CD4-positive, alpha-beta memory T cell (primary cell): ENCODE results near the gene STMP1. TPM values are rescaled to one million over a fixed set of nuclear protein-coding genes. Genes with fewer than 3 reads are reported as not detected.

Experiments used
- CTCF ChIA-PET: fragments of 350-600 bp; sonication (Branson Sonifier 250); formaldehyde crosslinking; loops from one replicate; lab custom pipeline; 2021; ENCODE audit warnings: inconsistent platforms; ENCODE audit not compliant: partially characterized antibody; lab: Charles Lee
- POLR2A ChIA-PET: fragments of 350-600 bp; sonication (Branson Sonifier 250); formaldehyde crosslinking; loops from one replicate; lab custom pipeline; 2021; ENCODE audit not compliant: partially characterized antibody; lab: Charles Lee
- DNase-seq, 5 donors: peaks; one replicate each; pipeline versions ENCODE4 v3.0.0 to v3.0.0-alpha.2; 2020 to 2022; ENCODE audit warnings: mixed read lengths in 1 of 5
- H3K27ac ChIP-seq: one replicate; pipeline ENCODE4 v1.7.0; 2013; ENCODE audit warnings: low read depth, low read length
- H3K27me3 ChIP-seq: 2 replicates; pipeline ENCODE4 v1.7.0; 2013; ENCODE audit warnings: mild to moderate bottlenecking, low read length, moderate library complexity; ENCODE audit not compliant: insufficient read depth
- H3K36me3 ChIP-seq: 2 replicates; pipeline ENCODE4 v1.7.0; 2013; ENCODE audit warnings: mild to moderate bottlenecking, low read length, moderate library complexity; ENCODE audit not compliant: insufficient read depth
- H3K4me1 ChIP-seq: 2 replicates; pipeline ENCODE4 v1.7.0; 2013; ENCODE audit warnings: mild to moderate bottlenecking, low read length, moderate library complexity; ENCODE audit not compliant: insufficient read depth
- H3K4me3 ChIP-seq, 2 donors: one replicate each; pipeline ENCODE4 v1.7.0; 2013; ENCODE audit warnings: low read length in 2 of 2, mild to moderate bottlenecking in 1 of 2
- H3K9me3 ChIP-seq, 2 donors: one replicate each; pipeline ENCODE4 v1.7.0; 2013; ENCODE audit warnings: low read length in 2 of 2, control low read depth in 1 of 2; ENCODE audit not compliant: control insufficient read depth in 1 of 2
- H3K27ac Mint-ChIP-seq, 7 donors: one replicate each; pipeline ENCODE4 v1.8.0; 2020 to 2021; ENCODE audit warnings: mixed read lengths in 7 of 7, mild to moderate bottlenecking in 6 of 7, inconsistent platforms in 3 of 7, moderate library complexity in 3 of 7
- H3K27me3 Mint-ChIP-seq, 2 donors: one replicate each; pipeline ENCODE4 v1.8.0; 2020 to 2021; ENCODE audit warnings: mixed read lengths in 2 of 2
- H3K36me3 Mint-ChIP-seq, 2 donors: one replicate each; pipeline ENCODE4 v1.8.0; 2020 to 2021; ENCODE audit warnings: mixed read lengths in 2 of 2, inconsistent platforms in 1 of 2, mild to moderate bottlenecking in 1 of 2
- H3K4me1 Mint-ChIP-seq, 4 donors: one replicate each; pipeline ENCODE4 v1.8.0; 2020 to 2021; ENCODE audit warnings: mixed read lengths in 4 of 4, mild to moderate bottlenecking in 1 of 4
- H3K4me3 Mint-ChIP-seq, 8 donors: one replicate each; pipeline ENCODE4 v1.8.0; 2020 to 2021; ENCODE audit warnings: mixed read lengths in 8 of 8, mild to moderate bottlenecking in 7 of 8, moderate library complexity in 6 of 8, inconsistent platforms in 3 of 8
- H3K9me3 Mint-ChIP-seq, 8 donors: one replicate each; pipeline ENCODE4 v1.8.0; 2020 to 2021; ENCODE audit warnings: mixed read lengths in 8 of 8, mild to moderate bottlenecking in 5 of 8, inconsistent platforms in 3 of 8, moderate library complexity in 1 of 8
- intact Hi-C: fragments of 100-400 bp; cut with micrococcal nuclease; formaldehyde crosslinking; loops from one replicate; pipeline ENCODE4 v1.15.1; 2023
- polyA plus RNA-seq, 2 donors: library from polyadenylated mRNA; unstranded; fragments of 300-500 nt; fragmentation: Illumina TruSeq; gene quantifications; one replicate each; pipeline ENCODE4 v1.2.3, GENCODE V29; 2021
- total RNA-seq, 2 experiments: library from RNA; stranded (reverse); gene quantifications; one replicate each; pipeline ENCODE4 v1.2.3, GENCODE V29; 2021

The STMP1 gene
- total RNA-seq: 10 to 100 TPM; 29.5 to 29.7 TPM
- polyA plus RNA-seq: 10 to 100 TPM; 44.3 to 59.2 TPM

DNA sequence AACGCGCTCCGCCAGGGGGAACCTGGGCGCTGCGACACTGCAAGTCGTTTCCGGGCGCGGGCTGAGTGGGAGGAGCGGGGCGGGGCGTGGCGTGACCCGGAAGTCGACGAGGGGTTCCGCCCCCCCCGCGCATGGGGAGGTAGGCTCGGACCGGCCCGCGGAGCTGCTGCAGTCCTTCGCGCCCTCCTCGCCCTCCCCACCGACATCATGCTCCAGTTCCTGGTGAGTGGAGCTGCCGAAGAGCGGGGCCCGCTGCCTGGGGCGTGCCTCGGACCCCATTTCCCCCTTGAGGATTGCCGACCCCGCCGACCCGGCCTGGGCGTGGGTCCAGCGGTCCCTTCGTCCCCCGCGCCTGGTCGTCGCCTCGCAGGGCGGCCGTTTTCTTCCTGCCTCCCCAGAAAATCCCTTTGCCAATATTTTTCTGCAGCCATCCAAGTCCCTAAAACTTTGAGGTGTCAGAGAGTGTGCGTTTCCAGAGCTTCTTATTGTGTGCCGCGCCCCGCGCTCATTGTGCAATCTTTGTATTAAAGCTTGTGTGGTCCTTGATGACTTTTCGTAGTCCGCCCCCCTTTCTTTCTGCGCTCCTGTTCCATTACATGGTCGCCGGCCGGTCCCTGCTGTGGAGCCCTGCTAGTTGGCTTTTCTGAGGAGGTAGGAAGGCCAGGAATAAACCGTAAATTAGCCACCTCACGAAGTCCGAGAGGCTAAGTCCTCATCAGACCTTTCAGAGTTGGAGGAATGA, at the start of gene STMP1:
Gene STMP1 (plus strand): TSS at position 142 of the 742 bp plus-strand sequence.
- H3K36me3 Mint-ChIP-seq: peaks cover 0 to 5% of the 10 kb centered on the region in 2 donors
- Histone ChIP-seq H3K27me3 (no peaks in the 10 kb centered on the region), H3K4me1 (peaks cover 30% of the 10 kb centered on the region), H3K27ac (peak within 1 kb of the TSS; percentile 76), H3K9me3 (no peaks in the 10 kb centered on the region), H3K36me3 (no peaks in the 10 kb centered on the region), H3K4me3 (peak within 1 kb of the TSS; percentile 86 to 98)
- no peaks in the 10 kb centered on the region for H3K27me3 Mint-ChIP-seq
- DNase-seq: peak; percentile 92 to 94 (median 93)
- CTCF ChIA-PET: interaction anchor here (0.8 to 5.7 kb wide), 11 partner anchors 9 to 723 kb away, joined by 3 to 57 read pairs (median 3); partner anchors contain the start of gene MTPN
- intact Hi-C loops: loop anchor here (1.0 to 5.0 kb wide), 7 partner anchors 105 to 1346 kb away; partner anchors contain the start of genes CNOT4, MTPN, NUP205 and SLC35B4
- peak within 1 kb of the TSS; percentile 91 to 98 (median 96) for H3K4me3 Mint-ChIP-seq
- peak within 1 kb of the TSS; percentile 83 to 98 (median 95) for H3K27ac Mint-ChIP-seq
- peaks cover 25 to 52% (median 38%) of the 10 kb centered on the region in 4 donors for H3K4me1 Mint-ChIP-seq
- peaks cover 0 to 2% (median 0%) of the 10 kb centered on the region in 8 donors for H3K9me3 Mint-ChIP-seq
- POLR2A ChIA-PET: interaction anchor here (0.6 to 1.9 kb wide), 10 partner anchors 8 to 1016 kb away, joined by 3 to 8 read pairs (median 4); partner anchors contain the start of genes BPGM, MTPN and NUP205

- Histone ChIP-seq H3K4me3 (no peak overlapping the region), H3K27ac (no peak overlapping the region), H3K4me1 (no peaks in the 10 kb centered on the region), H3K27me3 (no peaks in the 10 kb centered on the region), H3K36me3 (peaks cover 38% of the 10 kb centered on the region), H3K9me3 (no peaks in the 10 kb centered on the region)
- no peak overlapping the region for H3K4me3 Mint-ChIP-seq
- H3K27ac Mint-ChIP-seq: no peak overlapping the region
- H3K36me3 Mint-ChIP-seq: peaks cover 25 to 64% of the 10 kb centered on the region in 2 donors
- peaks cover 0 to 2% (median 0%) of the 10 kb centered on the region in 8 donors for H3K9me3 Mint-ChIP-seq
- no peaks in the 10 kb centered on the region for H3K4me1 Mint-ChIP-seq
- intact Hi-C loops: no loop called here
- H3K27me3 Mint-ChIP-seq: no peaks in the 10 kb centered on the region
- DNase-seq: no peak
- ChIA-PET POLR2A (no interaction called here), CTCF (interaction anchor here (0.9 kb wide), 1 partner anchor 9 kb away, joined by 3 read pairs; no protein-coding TSS in a partner anchor)
Observed at GRCh38 chr7:135616136-135616535, 46.2 kb upstream of the STMP1 start.

GRCh38 chr7:135617781-135618180, 44.5 kb upstream of the STMP1 start:
- H3K4me1 Mint-ChIP-seq: no peaks in the 10 kb centered on the region
- CTCF ChIA-PET: no interaction called here
- intact Hi-C loops: no loop called here

GRCh38 chr7:135618510-135618909, 43.8 kb upstream of the STMP1 start:
- Mint-ChIP-seq H3K4me1 (no peaks in the 10 kb centered on the region), H3K36me3 (peaks cover 28 to 61% of the 10 kb centered on the region in 2 donors), H3K27ac (no peak overlapping the region), H3K9me3 (peaks cover 0 to 2% (median 0%) of the 10 kb centered on the region in 8 donors), H3K4me3 (no peak overlapping the region), H3K27me3 (no peaks in the 10 kb centered on the region)
- intact Hi-C loops: no loop called here
- Histone ChIP-seq H3K36me3 (peaks cover 43% of the 10 kb centered on the region), H3K9me3 (no peaks in the 10 kb centered on the region), H3K27me3 (no peaks in the 10 kb centered on the region), H3K4me1 (no peaks in the 10 kb centered on the region), H3K27ac (no peak overlapping the region), H3K4me3 (no peak overlapping the region)
- no peak for DNase-seq
- POLR2A ChIA-PET: no interaction called here
- CTCF ChIA-PET: interaction anchor here (1.1 to 2.5 kb wide), 3 partner anchors 11 to 366 kb away, joined by 3 to 14 read pairs (median 4); no protein-coding TSS in a partner anchor

More at GRCh38 chr7:135617781-135618180, 44.5 kb upstream of the STMP1 start:
- Mint-ChIP-seq H3K9me3 (peaks cover 0 to 2% (median 0%) of the 10 kb centered on the region in 8 donors), H3K36me3 (peaks cover 25 to 58% of the 10 kb centered on the region in 2 donors), H3K4me3 (no peak overlapping the region), H3K27me3 (no peaks in the 10 kb centered on the region), H3K27ac (peak overlapping the region in 2 of 7 donors; percentile 30 to 44)
- Histone ChIP-seq H3K27me3 (no peaks in the 10 kb centered on the region), H3K9me3 (no peaks in the 10 kb centered on the region), H3K4me1 (no peaks in the 10 kb centered on the region), H3K4me3 (no peak overlapping the region), H3K27ac (no peak overlapping the region), H3K36me3 (peaks cover 41% of the 10 kb centered on the region)
- DNase-seq: no peak
- POLR2A ChIA-PET: no interaction called here

DNA sequence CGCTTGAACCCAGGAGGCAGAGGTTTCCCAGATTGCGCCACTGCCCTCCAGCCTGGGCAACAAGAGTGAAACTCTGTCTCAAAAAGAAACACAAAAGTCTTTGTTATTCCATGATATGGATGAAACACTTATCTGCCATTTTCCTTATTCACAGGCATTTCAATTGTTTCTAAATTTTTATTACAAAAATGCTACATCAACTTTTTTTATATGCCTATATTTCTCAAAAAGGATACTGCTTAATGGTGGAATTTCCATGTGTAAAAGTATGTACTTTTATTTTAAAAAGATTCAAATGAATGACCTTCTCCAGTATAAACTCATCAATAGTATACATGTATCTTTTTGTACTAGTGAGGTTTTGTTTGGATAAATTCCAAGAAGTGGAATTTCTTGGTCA, 41.9 kb upstream of the STMP1 start:
- DNase-seq: no peak
- H3K9me3 ChIP-seq: no peaks in the 10 kb centered on the region
- POLR2A ChIA-PET: no interaction called here
- intact Hi-C loops: loop anchor here (10.0 kb wide), 1 partner anchor 46 kb away; no protein-coding TSS in a partner anchor
- H3K9me3 Mint-ChIP-seq: peaks cover 0 to 2% (median 0%) of the 10 kb centered on the region in 8 donors
- H3K27me3 ChIP-seq: no peaks in the 10 kb centered on the region
- CTCF ChIA-PET: interaction anchor here (0.6 to 2.5 kb wide), 12 partner anchors 9 to 390 kb away, joined by 3 to 22 read pairs (median 5); no protein-coding TSS in a partner anchor
- H3K4me3 ChIP-seq: no peak overlapping the region
- H3K4me1 ChIP-seq: no peaks in the 10 kb centered on the region
- no peak overlapping the region for H3K27ac ChIP-seq
- no peaks in the 10 kb centered on the region for H3K4me1 Mint-ChIP-seq
- no peak overlapping the region for H3K4me3 Mint-ChIP-seq
- peaks cover 50% of the 10 kb centered on the region for H3K36me3 ChIP-seq
- no peaks in the 10 kb centered on the region for H3K27me3 Mint-ChIP-seq
- peaks cover 38 to 67% of the 10 kb centered on the region in 2 donors for H3K36me3 Mint-ChIP-seq
- no peak overlapping the region for H3K27ac Mint-ChIP-seq

DNA sequence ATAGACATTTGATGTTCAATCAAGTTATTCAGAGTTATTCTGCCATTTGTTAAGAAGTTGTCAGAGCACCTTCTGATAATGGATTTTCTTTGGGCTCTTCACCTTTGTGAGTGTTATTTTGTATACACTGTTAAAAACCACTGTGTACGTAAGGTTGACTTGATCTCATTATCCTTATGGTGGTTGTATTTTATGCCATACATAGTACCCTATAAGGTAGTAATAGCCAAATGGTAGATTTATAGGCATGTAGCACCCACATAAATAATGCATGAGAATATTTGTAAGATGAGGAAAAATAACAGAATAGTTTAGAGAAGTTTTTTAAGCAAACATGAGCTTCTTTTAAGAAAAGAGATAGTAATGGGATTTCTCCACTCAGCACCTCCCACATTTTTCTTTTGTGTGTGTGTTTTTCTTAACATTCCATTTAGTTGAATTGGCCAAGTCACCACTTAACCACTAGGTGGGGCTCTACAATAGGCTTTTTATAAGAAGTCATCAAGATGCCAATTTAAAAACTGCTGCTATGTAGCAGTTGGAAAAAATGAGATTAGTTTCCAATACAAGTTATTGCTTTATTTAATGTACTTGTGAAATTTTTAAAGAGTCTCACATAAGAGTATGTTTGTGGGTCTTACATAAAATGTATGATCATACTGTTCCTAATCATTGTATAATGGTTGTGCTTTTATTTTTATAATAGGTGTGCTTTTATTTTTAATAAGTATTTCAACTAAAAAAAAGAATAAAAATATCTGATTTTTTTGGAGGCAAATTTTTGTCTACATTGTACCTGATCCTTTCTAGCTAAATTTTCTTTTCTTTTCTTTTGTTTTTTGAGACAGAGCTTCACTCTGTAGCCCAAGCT, 41.1 kb upstream of the STMP1 start:
- Mint-ChIP-seq H3K36me3 (peaks cover 45 to 67% of the 10 kb centered on the region in 2 donors), H3K27me3 (no peaks in the 10 kb centered on the region), H3K9me3 (peaks cover 0 to 2% (median 0%) of the 10 kb centered on the region in 8 donors), H3K27ac (no peak overlapping the region), H3K4me1 (no peaks in the 10 kb centered on the region), H3K4me3 (no peak overlapping the region)
- H3K27ac ChIP-seq: no peak overlapping the region
- H3K27me3 ChIP-seq: no peaks in the 10 kb centered on the region
- peak in 4 of 5 donors; percentile 29 to 41 (median 34) for DNase-seq
- POLR2A ChIA-PET: no interaction called here
- CTCF ChIA-PET: interaction anchor here (0.6 to 2.3 kb wide), 16 partner anchors 8 to 356 kb away, joined by 3 to 22 read pairs (median 4); no protein-coding TSS in a partner anchor
- no peaks in the 10 kb centered on the region for H3K9me3 ChIP-seq
- H3K4me1 ChIP-seq: no peaks in the 10 kb centered on the region
- peaks cover 50% of the 10 kb centered on the region for H3K36me3 ChIP-seq
- intact Hi-C loops: loop anchor here (1.0 to 10.0 kb wide), 2 partner anchors 46 to 388 kb away; no protein-coding TSS in a partner anchor
- H3K4me3 ChIP-seq: no peak overlapping the region
